Bone marrow (tissue), 2 donors: Measurements from ENCODE around the gene ODAM.
"Not testable (repeated sequence)": the region's sequence is repeated elsewhere in the genome, so short reads cannot be mapped to it uniquely, and the experiment has no call there.

Experiments
- DNase-seq, 2 donors: peaks; one replicate each; lab custom pipeline; 2025; lab: John Stamatoyannopoulos, UW

The ODAM gene

GRCh38 chr4:70221818-70222217 is 26.3 kb downstream of the ODAM start:
- DNase-seq = not testable (repeated sequence)

DNA sequence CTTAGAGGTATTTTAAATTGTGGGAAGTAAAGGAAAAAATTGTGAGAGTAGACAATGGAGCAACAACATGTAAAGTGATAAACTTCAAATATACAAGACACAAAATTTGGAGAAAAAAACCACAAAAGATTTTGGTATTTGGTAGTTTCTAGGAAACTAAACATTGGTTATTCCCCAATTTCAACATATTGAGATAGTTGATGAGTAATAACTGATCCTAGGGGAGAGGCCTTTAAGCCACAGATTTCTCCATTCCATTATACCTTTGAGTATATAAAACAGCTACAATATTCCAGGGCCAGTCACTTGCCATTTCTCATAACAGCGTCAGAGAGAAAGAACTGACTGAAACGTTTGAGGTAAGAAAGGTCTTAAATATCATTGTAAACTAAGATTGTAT is 30.3 kb downstream of the ODAM start, which contains the start of gene FDCSP:
Gene FDCSP, plus strand, starts transcription at position 301 of the 400 bp plus-strand sequence. CDS start 5,071 bp downstream, outside the sequence.
- no peak for DNase-seq

- no peak for DNase-seq
These were observed 40.6 kb downstream of the ODAM start for GRCh38 chr4:70236125-70236524.

- no peak for DNase-seq
These were observed 43.8 kb downstream of the ODAM start for GRCh38 chr4:70239131-70239883.

GRCh38 chr4:70239884-70240591 is 44.5 kb downstream of the ODAM start:
- no peak for DNase-seq

GRCh38 chr4:70242297-70242696 is 46.8 kb downstream of the ODAM start, which contains the start of gene CSN3:
Gene CSN3 (plus strand): TSS chr4:70242597. CDS start chr4:70244820, 2,223 bp downstream.
- DNase-seq = not testable (repeated sequence)

DNA sequence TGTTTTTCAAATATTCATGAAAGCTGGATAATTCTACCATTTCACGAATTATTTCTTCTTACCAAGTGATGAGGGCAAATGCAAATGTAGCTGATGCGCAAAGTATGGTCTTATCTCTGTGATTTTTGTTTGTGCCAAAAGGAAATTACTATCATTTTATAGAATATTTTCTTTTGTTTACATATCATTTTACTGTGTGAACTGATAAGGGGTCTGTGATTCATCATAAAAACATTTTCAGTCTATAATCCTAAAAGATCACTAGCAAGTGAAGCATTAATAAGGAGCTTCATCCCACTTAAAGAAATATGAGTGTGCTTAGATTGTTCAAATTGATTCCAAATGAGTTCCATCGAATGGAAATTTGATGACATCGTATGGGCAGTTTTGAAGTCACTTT is 47.6 kb downstream of the ODAM start:
- no peak for DNase-seq

DNA sequence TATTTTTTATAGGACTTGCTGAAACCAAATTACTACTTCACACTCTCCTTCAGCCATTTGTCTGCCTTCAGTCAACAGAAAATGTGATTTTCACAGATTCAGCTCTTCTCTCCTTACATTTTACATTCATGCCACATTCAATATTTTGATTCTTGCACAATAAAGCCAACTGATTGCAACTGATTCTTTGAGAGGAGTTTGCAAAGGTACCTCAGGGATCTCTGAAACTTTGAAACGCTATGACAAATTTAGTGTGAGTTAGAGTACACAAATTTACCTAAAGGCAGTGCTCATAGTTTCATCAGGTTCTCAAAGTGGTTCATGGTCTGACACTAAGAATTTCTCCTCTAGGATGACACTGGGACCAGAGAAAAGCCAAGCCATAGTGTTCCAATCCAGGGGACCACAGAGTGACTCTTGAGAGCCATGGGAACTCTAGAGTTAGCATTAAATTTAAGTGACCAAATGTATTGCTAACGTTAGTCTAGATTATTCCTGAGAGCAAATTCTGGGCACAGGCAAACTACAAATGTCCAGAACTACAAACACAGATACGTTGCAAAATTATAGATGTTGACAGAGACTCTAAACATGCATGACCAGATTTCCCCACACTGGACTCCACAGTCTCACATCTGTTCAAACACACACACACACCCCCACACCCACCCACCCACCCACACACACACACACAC is 55.9 kb downstream of the ODAM start:
- no peak for DNase-seq

DNA sequence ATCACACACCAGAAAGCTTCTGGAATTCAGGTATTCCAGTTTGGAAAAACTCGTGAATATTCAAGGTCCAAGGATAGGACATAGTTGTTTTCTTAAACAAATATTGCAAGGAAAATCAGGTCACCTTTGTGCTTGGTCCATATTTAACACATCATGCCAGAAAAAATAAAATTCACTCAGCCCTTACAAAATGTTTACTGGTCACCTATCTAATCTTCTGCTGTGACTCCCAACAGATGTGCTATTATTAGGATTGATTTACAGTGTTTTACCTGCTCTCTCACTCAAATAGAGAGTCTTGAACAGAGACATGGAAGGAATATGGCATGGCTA is 56.4 kb downstream of the ODAM start:
- DNase-seq = no peak
